Measurements from ENCODE around the gene USP33. TPM values are rescaled to one million over a fixed set of nuclear protein-coding genes. Genes with fewer than 3 reads are reported as not detected.

Gene USP33
- total RNA-seq, 4 donors from 2014 or later, result 67.1 to 193 (median 123) TPM

DNA sequence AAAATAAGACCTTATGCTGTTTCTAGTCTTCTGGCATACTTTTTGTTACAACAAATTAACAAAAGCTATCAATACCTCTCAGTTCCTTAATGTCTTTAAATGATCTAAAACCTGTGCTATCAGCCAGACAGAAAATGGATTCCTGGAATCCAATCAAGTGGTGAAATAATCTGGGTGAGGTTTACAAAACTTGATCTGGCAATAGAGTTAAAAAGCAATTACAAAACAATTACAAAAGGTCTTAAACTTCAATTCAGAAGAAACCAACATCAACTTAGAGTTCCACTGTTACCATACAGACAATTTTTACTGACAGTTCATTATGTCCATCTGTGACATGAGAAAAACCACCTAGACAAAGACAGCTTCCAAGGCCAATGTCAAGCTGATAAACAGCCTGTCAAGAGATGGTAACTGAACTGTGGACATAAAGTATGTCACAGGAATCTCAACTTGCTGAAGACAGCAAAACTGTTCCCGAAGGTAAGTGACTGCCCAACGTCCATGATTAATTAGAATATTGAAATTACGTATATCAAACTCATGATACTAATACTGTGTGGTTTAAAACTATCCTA is 94.6 kb downstream of the USP33 start:
- no peak for TF ChIP-seq POLR2A (IDR thresholded peaks at IDR 0.05)
- TF ChIP-seq, protein P1, sequence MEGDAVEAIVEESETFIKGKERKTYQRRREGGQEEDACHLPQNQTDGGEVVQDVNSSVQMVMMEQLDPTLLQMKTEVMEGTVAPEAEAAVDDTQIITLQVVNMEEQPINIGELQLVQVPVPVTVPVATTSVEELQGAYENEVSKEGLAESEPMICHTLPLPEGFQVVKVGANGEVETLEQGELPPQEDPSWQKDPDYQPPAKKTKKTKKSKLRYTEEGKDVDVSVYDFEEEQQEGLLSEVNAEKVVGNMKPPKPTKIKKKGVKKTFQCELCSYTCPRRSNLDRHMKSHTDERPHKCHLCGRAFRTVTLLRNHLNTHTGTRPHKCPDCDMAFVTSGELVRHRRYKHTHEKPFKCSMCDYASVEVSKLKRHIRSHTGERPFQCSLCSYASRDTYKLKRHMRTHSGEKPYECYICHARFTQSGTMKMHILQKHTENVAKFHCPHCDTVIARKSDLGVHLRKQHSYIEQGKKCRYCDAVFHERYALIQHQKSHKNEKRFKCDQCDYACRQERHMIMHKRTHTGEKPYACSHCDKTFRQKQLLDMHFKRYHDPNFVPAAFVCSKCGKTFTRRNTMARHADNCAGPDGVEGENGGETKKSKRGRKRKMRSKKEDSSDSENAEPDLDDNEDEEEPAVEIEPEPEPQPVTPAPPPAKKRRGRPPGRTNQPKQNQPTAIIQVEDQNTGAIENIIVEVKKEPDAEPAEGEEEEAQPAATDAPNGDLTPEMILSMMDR (IDR thresholded peaks at IDR 0.05), result no peak
- Histone ChIP-seq H3K4me3 (no peak overlapping the region), H3K9me3 (no peaks in the 10 kb centered on the region), H3K36me3 (no peaks in the 10 kb centered on the region), H3K27ac (no peak overlapping the region), H3K27me3 (no peaks in the 10 kb centered on the region), H3K4me1 (peaks cover 0 to 4% of the 10 kb centered on the region in 2 donors)
- intact Hi-C loops (cut with DNase I; ENCODE audit: low total_unique reads), result no loop called here
- DNase-seq, result no peak

DNA sequence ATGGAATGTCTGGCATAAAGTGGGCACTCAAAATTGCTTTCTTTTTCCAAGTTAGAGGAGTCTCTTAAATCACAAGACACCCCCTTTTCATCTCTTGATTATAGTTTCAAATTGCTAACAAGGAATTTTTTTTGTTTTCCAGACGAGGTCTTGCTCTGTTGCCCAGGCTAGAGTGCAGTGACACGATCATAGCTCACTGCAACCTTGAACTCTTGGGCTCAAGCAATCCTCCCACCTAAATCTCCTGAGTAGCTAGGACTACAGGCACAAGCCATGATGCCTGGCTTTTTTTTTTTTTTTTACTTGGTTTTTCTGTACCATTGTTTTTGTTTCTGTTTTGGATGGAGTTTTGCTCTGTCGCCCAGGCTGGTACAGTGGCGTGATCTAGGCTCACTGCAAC is 98.0 kb downstream of the USP33 start:
- no peaks in the 10 kb centered on the region for H3K4me1 ChIP-seq
- no peak overlapping the region for H3K27ac ChIP-seq
- no peak overlapping the region for H3K4me3 ChIP-seq
- intact Hi-C loops (cut with DNase I; ENCODE audit: low total_unique reads), result no loop called here
- H3K9me3 ChIP-seq, result no peaks in the 10 kb centered on the region
- no peaks in the 10 kb centered on the region for H3K36me3 ChIP-seq
- H3K27me3 ChIP-seq, result no peaks in the 10 kb centered on the region
- no peak for DNase-seq
- TF ChIP-seq, protein P1 (IDR thresholded peaks at IDR 0.05), result no peak
- TF ChIP-seq POLR2A (IDR thresholded peaks at IDR 0.05), result no peak

DNA sequence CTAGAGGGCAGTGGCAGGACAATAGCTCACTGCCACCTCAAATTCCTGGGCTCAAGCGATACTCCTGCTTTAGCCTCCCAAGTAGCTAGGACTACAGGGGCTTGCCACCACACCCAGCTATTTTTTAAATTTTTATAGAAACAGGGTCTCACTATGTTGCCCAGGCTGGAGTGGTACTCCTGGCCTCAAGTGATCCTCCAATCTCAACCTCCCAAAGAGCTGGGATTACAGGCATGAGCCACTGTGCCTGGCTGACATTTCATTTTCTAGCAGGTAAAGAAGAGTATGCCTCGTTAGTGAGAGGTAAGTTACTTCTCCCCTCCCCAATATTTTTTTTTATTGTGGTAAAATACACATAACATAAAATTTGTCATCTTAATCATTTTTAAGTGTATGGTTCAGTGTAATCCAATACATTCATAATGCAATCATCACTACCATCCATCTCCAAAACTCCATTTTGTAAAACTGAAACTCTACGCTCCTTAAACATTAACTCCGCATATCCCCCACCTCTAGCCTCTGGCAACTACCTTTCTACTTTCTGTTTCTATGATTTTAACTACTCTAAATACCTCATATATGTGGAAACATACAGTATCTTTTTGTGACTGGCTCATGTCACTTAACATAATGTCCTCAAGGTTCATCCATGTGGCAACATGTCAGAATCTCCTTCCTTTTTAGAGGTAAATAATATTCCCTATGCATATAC is 99.6 kb downstream of the USP33 start:
- Histone ChIP-seq H3K36me3 (no peaks in the 10 kb centered on the region), H3K9me3 (no peaks in the 10 kb centered on the region), H3K4me1 (no peaks in the 10 kb centered on the region), H3K4me3 (no peak overlapping the region), H3K27ac (no peak overlapping the region), H3K27me3 (no peaks in the 10 kb centered on the region)
- intact Hi-C loops (cut with DNase I; ENCODE audit: low total_unique reads), result no loop called here
- no peak for DNase-seq
- TF ChIP-seq, protein P1 (IDR thresholded peaks at IDR 0.05), result no peak
- no peak for TF ChIP-seq POLR2A (IDR thresholded peaks at IDR 0.05)

DNA sequence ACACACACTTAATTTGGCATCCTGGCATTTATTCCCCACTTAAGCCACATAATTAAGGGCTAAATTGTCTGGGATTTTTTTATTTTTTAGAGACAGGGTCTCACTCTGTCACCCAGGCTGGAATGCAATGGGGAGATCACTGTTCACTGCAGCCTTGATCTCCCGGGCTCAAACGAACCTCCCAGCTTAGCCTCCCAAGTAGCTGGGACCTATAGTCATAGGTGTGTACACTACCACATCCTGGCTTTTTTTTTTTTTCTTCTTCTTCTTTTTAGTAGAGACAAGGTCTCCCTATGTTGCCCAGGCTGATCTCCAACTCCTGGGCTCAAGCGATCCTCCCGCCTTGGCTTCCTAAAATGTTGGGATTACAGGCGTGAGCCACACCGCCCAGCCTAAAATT is 101.4 kb downstream of the USP33 start:
- Histone ChIP-seq H3K4me3 (no peak overlapping the region), H3K27ac (no peak overlapping the region), H3K9me3 (no peaks in the 10 kb centered on the region), H3K36me3 (no peaks in the 10 kb centered on the region), H3K27me3 (no peaks in the 10 kb centered on the region), H3K4me1 (no peaks in the 10 kb centered on the region)
- no peak for DNase-seq
- intact Hi-C loops (cut with DNase I; ENCODE audit: low total_unique reads), result no loop called here
- TF ChIP-seq, protein P1 (IDR thresholded peaks at IDR 0.05), result no peak
- TF ChIP-seq POLR2A (IDR thresholded peaks at IDR 0.05), result no peak

DNA sequence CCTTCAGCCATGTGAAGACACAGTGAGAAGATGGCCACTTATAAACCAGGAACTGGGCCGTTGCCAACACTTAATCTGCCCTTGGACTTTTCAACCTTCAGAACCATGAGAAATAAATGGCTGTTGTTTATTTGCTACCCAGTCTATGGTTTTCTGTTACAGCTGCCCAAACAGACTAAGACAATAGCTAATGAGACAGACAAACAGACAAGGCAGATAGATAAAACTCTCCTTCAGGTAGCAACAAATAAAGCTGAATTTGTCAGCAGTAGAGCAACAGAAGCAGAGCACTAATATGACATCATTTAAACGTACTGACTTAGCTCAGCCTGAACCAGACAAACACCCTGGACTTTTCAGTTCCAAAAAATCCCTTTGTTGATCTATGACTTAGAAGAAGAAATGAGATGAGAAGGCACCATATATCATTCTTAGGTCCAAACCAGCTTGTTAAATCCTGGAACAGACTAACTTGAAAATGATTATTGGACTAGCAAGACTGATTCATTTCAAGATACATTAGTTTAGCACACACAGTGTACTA is 104.1 kb downstream of the USP33 start:
- no peaks in the 10 kb centered on the region for H3K36me3 ChIP-seq
- no peaks in the 10 kb centered on the region for H3K27me3 ChIP-seq
- H3K4me1 ChIP-seq, result no peaks in the 10 kb centered on the region
- DNase-seq, result no peak
- H3K4me3 ChIP-seq, result no peak overlapping the region
- no peaks in the 10 kb centered on the region for H3K9me3 ChIP-seq
- H3K27ac ChIP-seq, result no peak overlapping the region
- TF ChIP-seq, protein P1 (IDR thresholded peaks at IDR 0.05), result no peak
- no peak for TF ChIP-seq POLR2A (IDR thresholded peaks at IDR 0.05)
- intact Hi-C loops (cut with DNase I; ENCODE audit: low total_unique reads), result no loop called here
